IMR-90 (cell line): ENCODE results near the gene TP53BP2. TPM values are rescaled to one million over a fixed set of nuclear protein-coding genes. Genes with fewer than 3 reads are reported as not detected.
A peak's percentile ranks its signal among the peaks of the same experiment; 100 is the strongest.

Experiments
- ATAC-seq: fragments of 200-7000 bp; cut with Tn5 transposase; 2 replicates; pipeline ENCODE4 v1.9.1; 2020; ENCODE audit warnings: low read depth, mild to moderate bottlenecking, moderate library complexity
- BruUV-seq: library from RNA; stranded (reverse); fragments of 400-500 nt; replicated peaks from 2 replicates; lab custom pipeline; 2021; lab: Mats Ljungman, UMichigan
- CTCF ChIA-PET: fragments of 300-600 bp; formaldehyde crosslinking; extraction: SDS; loops from one replicate; lab custom pipeline; 2021; ENCODE audit warnings: antibody characterized with exemption; lab: Yijun Ruan, JAX
- POLR2A ChIA-PET: fragments of 300-600 bp; sonication (Branson Sonifier 250); formaldehyde crosslinking; loops from one replicate; lab custom pipeline; 2022; ENCODE audit warnings: antibody characterized with exemption; ENCODE audit not compliant: unreplicated experiment; lab: Charles Lee
- DNase-seq: peaks from one replicate; pipeline ENCODE4 v3.0.0; 2013
- H2AFZ ChIP-seq: replicated peaks from 2 replicates; pipeline ENCODE3; 2013; ENCODE audit warnings: low read length, mild to moderate bottlenecking; ENCODE audit not compliant: poor library complexity
- H2AK5ac ChIP-seq: 2 replicates; pipeline ENCODE4 v1.6.1; 2013; ENCODE audit warnings: low read depth, low read length, inconsistent platforms
- H2AK9ac ChIP-seq: replicated peaks from 2 replicates; pipeline ENCODE3; 2013; ENCODE audit warnings: mild to moderate bottlenecking, low read depth, low read length, moderate library complexity; ENCODE audit not compliant: poor library complexity
- H2BK120ac ChIP-seq: 2 replicates; pipeline ENCODE4 v1.6.1; 2013; ENCODE audit warnings: low read depth, low read length, inconsistent platforms
- H2BK15ac ChIP-seq: 3 replicates; pipeline ENCODE4 v1.6.1; 2013; ENCODE audit warnings: low read depth, low read length, inconsistent platforms
- H2BK20ac ChIP-seq: 2 replicates; pipeline ENCODE4 v1.6.1; 2013; ENCODE audit warnings: low read depth, mild to moderate bottlenecking, inconsistent platforms, low read length, moderate library complexity
- H2BK5ac ChIP-seq: 2 replicates; pipeline ENCODE4 v1.6.1; 2013; ENCODE audit warnings: mild to moderate bottlenecking, low read depth, low read length, inconsistent platforms; ENCODE audit not compliant: poor library complexity, severe bottlenecking
- H3K14ac ChIP-seq: replicated peaks from 2 replicates; pipeline ENCODE4 v1.6.1; 2013; ENCODE audit warnings: low read depth, low read length, inconsistent platforms
- H3K18ac ChIP-seq: 2 replicates; pipeline ENCODE4 v1.6.1; 2013; ENCODE audit warnings: low read depth, low read length, control low read depth
- H3K23ac ChIP-seq: 2 replicates; pipeline ENCODE4 v1.6.1; 2013; ENCODE audit warnings: low read depth, low read length, inconsistent platforms
- H3K27ac ChIP-seq: 2 replicates; pipeline ENCODE4 v1.5.1; 2013; ENCODE audit warnings: mild to moderate bottlenecking, control low read depth, low read length; ENCODE audit not compliant: insufficient read depth
- H3K27me3 ChIP-seq: 2 replicates; pipeline ENCODE4 v1.6.1; 2013; ENCODE audit warnings: low read length; ENCODE audit not compliant: control insufficient read depth, insufficient read depth
- H3K36me3 ChIP-seq: 2 replicates; pipeline ENCODE4 v1.6.1; 2013; ENCODE audit warnings: low read length, mixed read lengths; ENCODE audit not compliant: control insufficient read depth, insufficient read depth
- H3K4ac ChIP-seq: 2 replicates; pipeline ENCODE4 v1.6.1; 2013; ENCODE audit warnings: low read depth, low read length, inconsistent platforms
- H3K4me1 ChIP-seq: 2 replicates; pipeline ENCODE4 v1.6.1; 2013; ENCODE audit warnings: low read length, mixed read lengths; ENCODE audit not compliant: control insufficient read depth, insufficient read depth
- H3K4me2 ChIP-seq: 2 replicates; pipeline ENCODE4 v1.6.1; 2013; ENCODE audit warnings: low read depth, mild to moderate bottlenecking, control low read depth, low read length, moderate library complexity
- H3K4me3 ChIP-seq: 2 replicates; pipeline ENCODE4 v1.5.1; 2013; ENCODE audit warnings: low read depth, mild to moderate bottlenecking, control low read depth, low read length, moderate library complexity; ENCODE audit not compliant: insufficient read depth
- H3K56ac ChIP-seq: 2 replicates; pipeline ENCODE4 v1.6.1; 2013; ENCODE audit warnings: low read length, inconsistent platforms; ENCODE audit not compliant: insufficient read depth; ENCODE audit errors: extremely low read depth
- H3K79me1 ChIP-seq, 2 experiments: 2 replicates each; pipeline ENCODE4 v1.6.1; 2013; ENCODE audit warnings: low read length in 2 of 2, inconsistent platforms in 1 of 2, low read depth in 1 of 2
- H3K9ac ChIP-seq: 2 replicates; pipeline ENCODE4 v1.6.1; 2013; ENCODE audit warnings: low read depth, low read length, control low read depth
- H3K9me1 ChIP-seq: 2 replicates; pipeline ENCODE4 v1.6.1; 2013; ENCODE audit warnings: low read length, inconsistent platforms; ENCODE audit not compliant: insufficient read depth
- H3K9me3 ChIP-seq: 2 replicates; pipeline ENCODE4 v1.6.1; 2013; ENCODE audit warnings: low read length; ENCODE audit not compliant: control insufficient read depth, insufficient read depth
- H4K20me1 ChIP-seq: 2 replicates; pipeline ENCODE4 v1.6.1; 2013; ENCODE audit warnings: low read length, inconsistent platforms; ENCODE audit not compliant: insufficient read depth
- H4K5ac ChIP-seq: 2 replicates; pipeline ENCODE4 v1.6.1; 2013; ENCODE audit warnings: mild to moderate bottlenecking, low read depth, low read length, control low read depth
- H4K8ac ChIP-seq, 2 experiments: 2 replicates each; pipeline ENCODE4 v1.6.1; 2013; ENCODE audit warnings: low read depth in 2 of 2, low read length in 2 of 2, control low read depth in 1 of 2, inconsistent platforms in 1 of 2
- H4K91ac ChIP-seq: 2 replicates; pipeline ENCODE4 v1.6.1; 2013; ENCODE audit warnings: low read depth, low read length, inconsistent platforms; ENCODE audit not compliant: insufficient read depth
- BHLHE40 ChIP-seq: fragments of 150-350 bp; IDR thresholded peaks from 2 replicates; pipeline ENCODE4 v1.6.1; 2016; ENCODE audit warnings: mild to moderate bottlenecking, low read depth, low read length
- CEBPB ChIP-seq: IDR thresholded peaks from 2 replicates; pipeline ENCODE4 v1.6.1; 2012; ENCODE audit warnings: low read depth, low read length, improper control_type of control experiment
- CHD1 ChIP-seq: IDR thresholded peaks from 2 replicates; pipeline ENCODE4 v1.6.1; 2012; ENCODE audit warnings: low read depth, low read length, improper control_type of control experiment
- CTCF ChIP-seq: conservative IDR thresholded peaks from 2 replicates; pipeline ENCODE4 v1.5.1; 2012; ENCODE audit warnings: mild to moderate bottlenecking, low read depth, low read length, improper control_type of control experiment
- FOS ChIP-seq: fragments of 150-350 bp; IDR thresholded peaks from 2 replicates; pipeline ENCODE4 v1.6.1; 2016; ENCODE audit warnings: low read depth, low read length
- POLR2A ChIP-seq: IDR thresholded peaks from 2 replicates; pipeline ENCODE4 v1.6.1; 2012; ENCODE audit warnings: mild to moderate bottlenecking, low read depth, low read length
- SMC3 ChIP-seq: fragments of 150-350 bp; IDR thresholded peaks from 2 replicates; pipeline ENCODE4 v1.6.1; 2016; ENCODE audit warnings: low read depth, mild to moderate bottlenecking, antibody characterized with exemption, low read length, moderate library complexity
- WGBS, 2 experiments: methylation state at CpG; one replicate each; pipeline versions ENCODE4 v1.1.5 to v1.1.7; 2013; ENCODE audit warnings: missing lambda C conversion rate in 2 of 2; ENCODE audit not compliant: insufficient read length in 1 of 2; ENCODE audit errors: extremely low coverage in 2 of 2; 5-methylcytosine and 5-hydroxymethylcytosine counted together
- dilution Hi-C: fragments of 300-500 bp; cut with HindIII; formaldehyde crosslinking; loops from one replicate; pipeline ENCODE4 v1.14.3; 2018; ENCODE audit warnings: low sequenced_read_pairs; ENCODE audit not compliant: unreplicated experiment
- in situ Hi-C: fragments of 300-500 bp; cut with MboI; formaldehyde crosslinking; loops from 3 replicates; pipeline ENCODE4 v1.14.3; 2019; ENCODE audit warnings: low sequenced_read_pairs, inconsistent platforms, mixed read lengths
- intact Hi-C: fragments of 100-400 bp; cut with micrococcal nuclease; formaldehyde crosslinking; loops from 2 replicates; pipeline ENCODE4 v1.10.0; 2022
- polyA plus RNA-seq, 3 experiments: library from polyadenylated mRNA; depleted of rRNA; stranded (reverse); fragments of >200 nt; gene quantifications; 2 replicates each; pipeline ENCODE4 v1.2.3, GENCODE V29; 2012; ENCODE audit warnings: low replicate concordance in 1 of 3
- total RNA-seq: library from RNA; depleted of rRNA; stranded (reverse); fragments of >200 nt; gene quantifications from 2 replicates; pipeline ENCODE4 v1.2.3, GENCODE V29; 2012

TP53BP2 gene
- total and polyA plus RNA-seq, 2 of the 4 experiments (the other 2 are of a cell fraction), result 19.9 to 35.0 TPM

- TF ChIP-seq CHD1 (no peak), CTCF (no peak), SMC3 (no peak), FOS (no peak), POLR2A (no peak), CEBPB (no peak), BHLHE40 (no peak)
- dilution Hi-C loops, result no loop called here
Measured at GRCh38 chr1:223763881-223764280, 81.9 kb downstream of the TP53BP2 start.

More at GRCh38 chr1:223763881-223764280, 81.9 kb downstream of the TP53BP2 start:
- no peaks in the 10 kb centered on the region for H3K9me3 ChIP-seq
- H4K8ac ChIP-seq, result peak overlapping the region in 1 of 2 experiments; percentile 35; a peak in 1 of 4 replicates
- no peak overlapping the region for H3K23ac ChIP-seq
- H3K27me3 ChIP-seq, result no peaks in the 10 kb centered on the region
- BruUV-seq, result no TSS peak
- ChIA-PET CTCF (interaction anchor here (1.0 kb wide), 1 partner anchor 14 kb away, joined by 3 read pairs; no protein-coding TSS in a partner anchor), POLR2A (no interaction called here)
- no peak overlapping the region for H3K56ac ChIP-seq
- H3K27ac ChIP-seq, result no peak overlapping the region
- ATAC-seq, result no peak
- peaks cover 7% of the 10 kb centered on the region for H3K4me1 ChIP-seq
- no peak for DNase-seq
- H3K4me2 ChIP-seq, result no peak overlapping the region
- in situ Hi-C loops (no loop called here), intact Hi-C loops (no loop called here)
- no peak overlapping the region for H3K18ac ChIP-seq
- no peak overlapping the region for H4K5ac ChIP-seq
- H3K9ac ChIP-seq, result no peak overlapping the region
- H3K4me3 ChIP-seq, result no peak overlapping the region
- H3K4ac ChIP-seq, result no peak overlapping the region
- no peak overlapping the region for H2BK15ac ChIP-seq
- peaks cover 12% of the 10 kb centered on the region for H3K9me1 ChIP-seq
- H3K14ac ChIP-seq, result no peak overlapping the region
- H2BK120ac ChIP-seq, result no peak overlapping the region
- no peak overlapping the region for H4K91ac ChIP-seq
- H2AK5ac ChIP-seq, result no peak overlapping the region
- no peaks in the 10 kb centered on the region for H4K20me1 ChIP-seq
- H2AFZ ChIP-seq, result no peak overlapping the region
- peaks cover 31 to 58% of the 10 kb centered on the region in 2 experiments for H3K79me1 ChIP-seq
- peak overlapping the region; percentile 41 for H2BK5ac ChIP-seq
- no peak overlapping the region for H2BK20ac ChIP-seq
- peaks cover 63% of the 10 kb centered on the region for H3K36me3 ChIP-seq
- WGBS, 2 experiments, result no CpG with 5 or more reads among the region's 5 CpGs
- peak overlapping the region; percentile 45 for H2AK9ac ChIP-seq
